Measurements from ENCODE around the gene ABI3.

DNA sequence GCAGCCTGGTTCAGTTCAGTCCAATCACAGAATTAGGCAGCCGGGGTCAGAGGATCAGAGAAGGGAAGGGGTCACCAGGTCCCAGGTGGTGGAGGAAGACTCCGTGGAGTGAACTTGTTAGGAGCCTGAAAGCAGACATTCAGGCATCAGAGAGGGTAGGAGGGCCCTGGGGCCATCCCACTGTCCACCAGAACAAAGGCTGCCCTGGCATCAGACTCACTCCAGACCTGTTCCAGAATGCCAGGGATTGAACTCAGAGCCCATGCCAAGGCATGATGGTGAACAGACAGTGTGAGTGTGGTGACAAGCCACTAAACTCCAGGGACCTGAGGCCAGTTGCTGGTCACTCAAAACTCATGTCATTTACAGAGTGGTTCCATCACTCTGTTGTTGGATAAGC, 40.3 kb upstream of the ABI3 start:
- TF ChIP-seq, protein P1, sequence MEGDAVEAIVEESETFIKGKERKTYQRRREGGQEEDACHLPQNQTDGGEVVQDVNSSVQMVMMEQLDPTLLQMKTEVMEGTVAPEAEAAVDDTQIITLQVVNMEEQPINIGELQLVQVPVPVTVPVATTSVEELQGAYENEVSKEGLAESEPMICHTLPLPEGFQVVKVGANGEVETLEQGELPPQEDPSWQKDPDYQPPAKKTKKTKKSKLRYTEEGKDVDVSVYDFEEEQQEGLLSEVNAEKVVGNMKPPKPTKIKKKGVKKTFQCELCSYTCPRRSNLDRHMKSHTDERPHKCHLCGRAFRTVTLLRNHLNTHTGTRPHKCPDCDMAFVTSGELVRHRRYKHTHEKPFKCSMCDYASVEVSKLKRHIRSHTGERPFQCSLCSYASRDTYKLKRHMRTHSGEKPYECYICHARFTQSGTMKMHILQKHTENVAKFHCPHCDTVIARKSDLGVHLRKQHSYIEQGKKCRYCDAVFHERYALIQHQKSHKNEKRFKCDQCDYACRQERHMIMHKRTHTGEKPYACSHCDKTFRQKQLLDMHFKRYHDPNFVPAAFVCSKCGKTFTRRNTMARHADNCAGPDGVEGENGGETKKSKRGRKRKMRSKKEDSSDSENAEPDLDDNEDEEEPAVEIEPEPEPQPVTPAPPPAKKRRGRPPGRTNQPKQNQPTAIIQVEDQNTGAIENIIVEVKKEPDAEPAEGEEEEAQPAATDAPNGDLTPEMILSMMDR (IDR thresholded peaks at IDR 0.05): no peak
- no peak for TF ChIP-seq POLR2AphosphoS5 (IDR thresholded peaks at IDR 0.05)
- no peak for TF ChIP-seq EP300 (IDR thresholded peaks at IDR 0.05; ENCODE audit: low read depth)
- TF ChIP-seq POLR2A (IDR thresholded peaks at IDR 0.05): no peak

Measured in transverse colon (tissue), 4 donors.